Measurements from ENCODE around the gene DESI1.
"Not testable (repeated sequence)": the region's sequence is repeated elsewhere in the genome, so short reads cannot be mapped to it uniquely, and the experiment has no call there.

DESI1 gene

DNA sequence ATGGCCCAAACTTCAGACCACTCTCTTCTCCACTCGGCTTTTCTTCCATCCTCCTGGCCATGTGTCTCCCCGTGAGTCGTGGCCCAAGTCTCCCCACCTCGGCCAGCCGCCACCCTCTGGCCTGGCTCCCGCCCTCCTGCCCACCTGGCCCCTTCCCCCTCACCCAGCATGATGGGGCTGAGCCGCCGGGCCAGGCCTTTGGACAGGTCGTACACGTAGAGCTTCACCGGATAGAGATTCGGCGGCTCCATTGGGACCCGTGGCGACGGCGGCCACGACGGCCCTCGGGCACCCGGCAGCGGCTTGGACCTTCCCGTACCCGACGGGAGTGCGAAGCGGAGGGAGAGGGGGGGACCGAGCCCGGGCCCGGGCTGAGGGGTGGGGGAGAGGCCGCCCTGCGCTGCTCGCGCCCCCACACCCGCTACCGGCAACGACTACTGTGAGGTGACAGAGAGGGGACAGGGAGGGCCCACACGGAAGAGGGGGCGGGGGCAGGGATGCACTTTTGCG, at the start of gene DESI1:
TSS of gene DESI1 (minus strand) at position 455 of the 510 bp plus-strand sequence. CDS start at position 251, 204 bp downstream.
- Histone ChIP-seq H3K27me3 (ENCODE audit: control insufficient read depth, insufficient read depth, low read length) (no peaks in the 10 kb centered on the region), H3K36me3 (ENCODE audit: control insufficient read depth, insufficient read depth, low read length) (peaks cover 13% of the 10 kb centered on the region), H3K27ac (ENCODE audit: low read length) (no peak within 1 kb of the TSS), H3K4me3 (ENCODE audit: low read length) (peak within 1 kb of the TSS; percentile 93), H3K4me1 (ENCODE audit: control insufficient read depth, insufficient read depth, low read length) (peaks cover 2% of the 10 kb centered on the region; the same call in 1 of the 2 replicates), H3K9me3 (ENCODE audit: control insufficient read depth, insufficient read depth, low read length) (no peaks in the 10 kb centered on the region)
- no peak for DNase-seq (ENCODE audit: low read depth, low spot score)
- no CpG with 5 or more reads among the region's 40 CpGs for WGBS (ENCODE audit: insufficient coverage, insufficient read length)

DNA sequence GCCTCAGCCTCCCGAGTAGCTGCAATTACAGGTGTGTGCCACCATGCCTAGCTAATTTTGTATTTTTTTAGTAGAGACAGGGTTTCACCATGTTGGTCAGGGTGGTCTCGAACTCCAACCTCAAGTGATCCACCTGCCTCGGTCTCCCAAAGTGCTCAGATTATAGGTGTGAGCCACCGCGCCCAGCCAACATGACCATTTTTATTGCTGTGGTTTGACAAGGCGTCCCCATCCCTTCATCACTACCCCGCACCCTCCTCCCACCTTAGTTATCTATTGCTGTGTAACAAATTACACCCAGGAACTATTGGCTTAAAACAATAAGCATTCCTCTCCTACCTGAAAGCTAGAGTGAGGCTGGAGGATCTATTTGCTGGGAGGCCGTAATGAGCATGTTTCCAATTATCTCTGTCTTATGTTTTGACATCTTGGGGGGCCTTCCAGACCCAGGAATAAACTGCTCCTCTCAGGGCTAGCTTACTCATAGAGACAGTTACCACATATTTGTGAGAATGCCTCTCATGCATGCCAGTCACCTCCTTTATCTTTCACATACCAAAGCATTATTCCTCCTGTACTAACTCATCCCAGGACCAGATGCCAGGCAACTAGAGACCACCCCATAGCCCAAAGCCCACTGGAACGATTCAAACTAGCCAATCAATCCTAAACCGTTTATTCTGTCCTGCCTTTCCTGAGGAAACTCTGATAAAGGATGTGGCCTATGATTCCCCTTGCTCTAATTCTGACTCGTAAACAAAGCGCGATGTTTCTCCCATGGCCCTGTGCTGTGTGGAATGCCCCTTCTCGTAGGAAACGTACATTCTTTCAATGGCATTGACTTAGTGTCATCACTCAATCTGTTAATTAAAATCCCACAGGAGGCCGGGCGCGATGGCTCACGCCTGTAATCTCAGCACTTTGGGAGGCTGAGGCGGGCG, 48.4 kb upstream of the DESI1 start:
- peaks cover 5% of the 10 kb centered on the region; the same call in 1 of the 2 replicates for H3K36me3 ChIP-seq (ENCODE audit: control insufficient read depth, insufficient read depth, low read length)
- no peaks in the 10 kb centered on the region for H3K27me3 ChIP-seq (ENCODE audit: control insufficient read depth, insufficient read depth, low read length)
- no peak overlapping the region for H3K27ac ChIP-seq (ENCODE audit: low read length)
- no peaks in the 10 kb centered on the region for H3K4me1 ChIP-seq (ENCODE audit: control insufficient read depth, insufficient read depth, low read length)
- no peak for DNase-seq (ENCODE audit: low read depth, low spot score)
- H3K9me3 ChIP-seq (ENCODE audit: control insufficient read depth, insufficient read depth, low read length) = no peaks in the 10 kb centered on the region
- H3K4me3 ChIP-seq (ENCODE audit: low read length) = no peak overlapping the region
- WGBS (ENCODE audit: insufficient coverage, insufficient read length) = no CpG with 5 or more reads among the region's 21 CpGs

DNA sequence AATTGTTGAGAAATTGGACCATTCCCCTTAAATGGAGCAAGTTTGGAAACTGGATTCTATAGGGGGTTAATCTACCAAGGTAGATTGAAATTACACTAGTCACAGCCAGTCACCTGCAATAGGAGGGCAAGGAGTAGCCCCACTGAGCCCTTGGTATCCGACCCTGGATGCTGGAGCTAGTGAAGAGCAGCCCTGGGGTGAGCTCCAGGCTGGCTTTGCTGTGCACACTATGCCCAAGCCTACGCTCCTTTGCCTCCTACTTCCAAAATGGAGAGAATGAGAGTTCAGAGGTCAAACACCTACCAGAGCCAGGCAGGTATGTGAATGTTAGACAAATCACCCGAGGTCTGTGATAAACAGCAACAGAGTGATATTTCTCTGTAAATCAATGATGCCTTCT, 44.1 kb upstream of the DESI1 start:
- no peaks in the 10 kb centered on the region for H3K27me3 ChIP-seq (ENCODE audit: control insufficient read depth, insufficient read depth, low read length)
- H3K27ac ChIP-seq (ENCODE audit: low read length) = no peak overlapping the region
- H3K4me3 ChIP-seq (ENCODE audit: low read length) = no peak overlapping the region
- no peaks in the 10 kb centered on the region for H3K4me1 ChIP-seq (ENCODE audit: control insufficient read depth, insufficient read depth, low read length)
- no peak for DNase-seq (ENCODE audit: low read depth, low spot score)
- no CpG with 5 or more reads among the region's 3 CpGs for WGBS (ENCODE audit: insufficient coverage, insufficient read length)
- peaks cover 16% of the 10 kb centered on the region for H3K36me3 ChIP-seq (ENCODE audit: control insufficient read depth, insufficient read depth, low read length)
- no peaks in the 10 kb centered on the region for H3K9me3 ChIP-seq (ENCODE audit: control insufficient read depth, insufficient read depth, low read length)

DNA sequence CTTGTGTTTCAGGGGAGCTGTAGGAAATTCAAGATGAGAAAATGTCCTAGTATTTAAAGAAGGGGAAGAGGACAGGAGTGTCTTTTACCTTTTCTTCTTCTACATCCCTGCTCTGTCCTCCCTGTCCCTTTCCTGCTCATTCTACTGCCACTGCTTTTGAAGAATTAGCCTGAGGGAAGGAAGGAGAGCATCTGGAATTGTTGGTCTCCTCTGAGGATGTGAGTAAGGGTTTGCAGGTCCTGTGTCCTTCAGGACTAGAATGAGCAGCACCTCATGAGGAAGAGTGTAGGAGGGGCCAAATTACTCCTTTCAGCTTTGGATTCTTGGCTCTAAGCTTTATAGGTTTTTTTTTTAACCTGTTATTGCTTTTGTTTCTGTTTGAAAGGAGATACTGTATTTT, 43.6 kb upstream of the DESI1 start:
- DNase-seq (ENCODE audit: low read depth, low spot score) = no peak
- H3K27ac ChIP-seq (ENCODE audit: low read length) = no peak overlapping the region

DNA sequence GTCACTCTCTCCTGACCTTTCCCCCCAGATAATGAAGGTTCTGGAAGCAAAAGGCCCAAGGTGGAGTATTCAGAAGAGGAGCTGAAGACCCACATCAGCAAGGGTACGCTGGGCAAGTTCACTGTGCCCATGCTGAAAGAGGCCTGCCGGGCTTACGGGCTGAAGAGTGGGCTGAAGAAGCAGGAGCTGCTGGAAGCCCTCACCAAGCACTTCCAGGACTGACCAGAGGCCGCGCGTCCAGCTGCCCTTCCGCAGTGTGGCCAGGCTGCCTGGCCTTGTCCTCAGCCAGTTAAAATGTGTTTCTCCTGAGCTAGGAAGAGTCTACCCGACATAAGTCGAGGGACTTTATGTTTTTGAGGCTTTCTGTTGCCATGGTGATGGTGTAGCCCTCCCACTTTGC, 42.8 kb upstream of the DESI1 start:
- H3K36me3 ChIP-seq (ENCODE audit: control insufficient read depth, insufficient read depth, low read length) = peaks cover 23% of the 10 kb centered on the region
- not testable (repeated sequence) for DNase-seq (ENCODE audit: low read depth, low spot score); H3K27ac ChIP-seq (ENCODE audit: low read length); H3K4me3 ChIP-seq (ENCODE audit: low read length); H3K9me3 ChIP-seq (ENCODE audit: control insufficient read depth, insufficient read depth, low read length); H3K27me3 ChIP-seq (ENCODE audit: control insufficient read depth, insufficient read depth, low read length); H3K4me1 ChIP-seq (ENCODE audit: control insufficient read depth, insufficient read depth, low read length)
- WGBS (ENCODE audit: insufficient coverage, insufficient read length) = no CpG with 5 or more reads among the region's 9 CpGs

More for the DNA sequence above, 43.6 kb upstream of the DESI1 start:
- Histone ChIP-seq H3K9me3 (ENCODE audit: control insufficient read depth, insufficient read depth, low read length) (no peaks in the 10 kb centered on the region), H3K36me3 (ENCODE audit: control insufficient read depth, insufficient read depth, low read length) (peaks cover 20% of the 10 kb centered on the region), H3K4me1 (ENCODE audit: control insufficient read depth, insufficient read depth, low read length) (no peaks in the 10 kb centered on the region), H3K4me3 (ENCODE audit: low read length) (no peak overlapping the region), H3K27me3 (ENCODE audit: control insufficient read depth, insufficient read depth, low read length) (no peaks in the 10 kb centered on the region)

DNA sequence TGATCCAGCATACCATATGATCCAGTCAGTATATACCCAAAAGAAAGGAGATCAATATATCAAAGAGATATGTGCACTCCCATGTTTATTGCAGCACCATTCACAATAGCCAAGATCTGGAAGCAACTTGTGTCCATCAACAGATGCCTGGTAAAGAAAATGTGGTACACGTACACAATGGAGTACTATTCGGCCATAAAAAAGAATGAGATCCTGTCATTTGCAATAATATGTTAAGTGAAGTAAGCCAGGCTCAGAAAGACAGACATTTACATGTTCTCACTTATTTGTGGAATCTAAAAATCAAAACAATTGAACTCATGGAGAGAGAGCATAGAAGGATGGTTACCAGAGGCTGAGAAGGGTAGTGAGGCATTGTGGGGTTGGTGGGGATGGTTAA, 40.9 kb upstream of the DESI1 start:
- no peak overlapping the region for H3K4me3 ChIP-seq (ENCODE audit: low read length)
- no CpG with 5 or more reads among the region's 2 CpGs for WGBS (ENCODE audit: insufficient coverage, insufficient read length)
- DNase-seq (ENCODE audit: low read depth, low spot score) = no peak
- peaks cover 35% of the 10 kb centered on the region for H3K36me3 ChIP-seq (ENCODE audit: control insufficient read depth, insufficient read depth, low read length)
- H3K27ac ChIP-seq (ENCODE audit: low read length) = no peak overlapping the region
- no peaks in the 10 kb centered on the region for H3K27me3 ChIP-seq (ENCODE audit: control insufficient read depth, insufficient read depth, low read length)
- no peaks in the 10 kb centered on the region for H3K4me1 ChIP-seq (ENCODE audit: control insufficient read depth, insufficient read depth, low read length)
- H3K9me3 ChIP-seq (ENCODE audit: control insufficient read depth, insufficient read depth, low read length) = no peaks in the 10 kb centered on the region

DNA sequence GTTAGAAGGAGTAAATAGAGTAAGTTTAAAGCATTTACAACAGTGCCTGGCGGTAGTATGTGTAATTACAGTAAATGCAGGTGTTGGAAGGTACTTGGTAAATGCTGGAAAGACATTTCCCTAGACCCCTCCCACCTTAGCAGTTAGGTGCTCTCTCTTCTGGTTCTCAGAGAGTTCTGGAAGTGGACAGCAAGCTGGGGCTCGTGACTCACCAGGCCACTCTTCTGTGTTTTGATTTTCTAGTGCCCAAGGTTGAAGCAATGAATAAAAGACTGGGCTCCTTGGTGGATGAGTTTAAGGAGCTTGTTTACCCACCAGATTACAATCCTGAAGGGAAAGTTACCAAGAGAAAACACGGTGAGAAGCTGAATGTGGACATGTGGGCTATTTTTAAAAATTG, 40.2 kb upstream of the DESI1 start:
- Histone ChIP-seq H3K27me3 (ENCODE audit: control insufficient read depth, insufficient read depth, low read length) (no peaks in the 10 kb centered on the region), H3K9me3 (ENCODE audit: control insufficient read depth, insufficient read depth, low read length) (no peaks in the 10 kb centered on the region), H3K4me3 (ENCODE audit: low read length) (no peak overlapping the region), H3K4me1 (ENCODE audit: control insufficient read depth, insufficient read depth, low read length) (no peaks in the 10 kb centered on the region), H3K36me3 (ENCODE audit: control insufficient read depth, insufficient read depth, low read length) (peaks cover 38% of the 10 kb centered on the region), H3K27ac (ENCODE audit: low read length) (no peak overlapping the region)
- DNase-seq (ENCODE audit: low read depth, low spot score) = no peak
- WGBS (ENCODE audit: insufficient coverage, insufficient read length) = no CpG with 5 or more reads among the region's 3 CpGs

DNA sequence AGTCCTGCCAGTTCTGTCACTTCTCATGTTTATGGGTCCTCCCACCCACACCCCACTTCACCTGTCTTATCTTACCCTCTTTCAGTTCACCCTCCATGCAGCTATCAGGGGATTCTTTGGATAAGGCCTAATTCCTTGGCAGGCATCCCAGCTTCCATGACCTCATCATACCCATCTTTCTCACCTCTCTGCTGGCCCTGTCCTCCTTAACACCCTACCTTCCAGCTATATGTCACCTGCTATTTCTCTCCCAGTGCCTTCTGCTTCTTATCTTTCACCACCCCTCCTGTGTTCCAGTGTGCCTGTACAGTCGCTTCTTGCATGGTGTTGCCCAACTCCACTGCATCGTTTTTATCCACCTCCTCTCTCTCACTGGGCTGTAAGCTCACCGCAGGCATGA, 39.6 kb upstream of the DESI1 start:
- DNase-seq (ENCODE audit: low read depth, low spot score) = no peak
- no CpG with 5 or more reads among the region's 3 CpGs for WGBS (ENCODE audit: insufficient coverage, insufficient read length)
- no peaks in the 10 kb centered on the region for H3K9me3 ChIP-seq (ENCODE audit: control insufficient read depth, insufficient read depth, low read length)
- H3K36me3 ChIP-seq (ENCODE audit: control insufficient read depth, insufficient read depth, low read length) = peaks cover 41% of the 10 kb centered on the region
- no peaks in the 10 kb centered on the region for H3K27me3 ChIP-seq (ENCODE audit: control insufficient read depth, insufficient read depth, low read length)
- no peak overlapping the region for H3K4me3 ChIP-seq (ENCODE audit: low read length)
- no peaks in the 10 kb centered on the region for H3K4me1 ChIP-seq (ENCODE audit: control insufficient read depth, insufficient read depth, low read length)
- H3K27ac ChIP-seq (ENCODE audit: low read length) = no peak overlapping the region

DNA sequence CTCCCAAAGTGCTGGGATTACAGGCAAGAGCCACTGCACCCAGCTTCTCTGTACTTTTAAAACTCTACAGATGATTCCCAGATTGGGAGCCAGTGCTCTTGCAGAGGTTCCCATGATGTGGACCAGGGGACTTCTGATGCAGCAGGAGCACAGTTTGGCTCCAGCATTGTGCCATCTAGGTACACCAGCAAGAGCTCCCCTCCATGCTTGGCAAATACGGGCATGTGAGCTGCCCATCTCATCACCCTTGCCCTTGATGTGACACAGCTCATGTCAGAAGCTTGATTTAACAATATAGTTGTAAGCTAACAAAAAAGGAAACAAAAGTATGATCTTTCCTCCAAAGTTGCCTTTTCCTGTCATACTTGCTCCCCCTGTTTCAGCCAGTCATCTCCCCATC, 39.1 kb upstream of the DESI1 start:
- H3K4me1 ChIP-seq (ENCODE audit: control insufficient read depth, insufficient read depth, low read length) = no peaks in the 10 kb centered on the region
- peaks cover 41% of the 10 kb centered on the region for H3K36me3 ChIP-seq (ENCODE audit: control insufficient read depth, insufficient read depth, low read length)
- H3K9me3 ChIP-seq (ENCODE audit: control insufficient read depth, insufficient read depth, low read length) = no peaks in the 10 kb centered on the region
- DNase-seq (ENCODE audit: low read depth, low spot score) = no peak
- WGBS (ENCODE audit: insufficient coverage, insufficient read length) = no CpG with 5 or more reads among the region's 1 CpG
- no peak overlapping the region for H3K27ac ChIP-seq (ENCODE audit: low read length)
- H3K27me3 ChIP-seq (ENCODE audit: control insufficient read depth, insufficient read depth, low read length) = no peaks in the 10 kb centered on the region
- H3K4me3 ChIP-seq (ENCODE audit: low read length) = no peak overlapping the region

DNA sequence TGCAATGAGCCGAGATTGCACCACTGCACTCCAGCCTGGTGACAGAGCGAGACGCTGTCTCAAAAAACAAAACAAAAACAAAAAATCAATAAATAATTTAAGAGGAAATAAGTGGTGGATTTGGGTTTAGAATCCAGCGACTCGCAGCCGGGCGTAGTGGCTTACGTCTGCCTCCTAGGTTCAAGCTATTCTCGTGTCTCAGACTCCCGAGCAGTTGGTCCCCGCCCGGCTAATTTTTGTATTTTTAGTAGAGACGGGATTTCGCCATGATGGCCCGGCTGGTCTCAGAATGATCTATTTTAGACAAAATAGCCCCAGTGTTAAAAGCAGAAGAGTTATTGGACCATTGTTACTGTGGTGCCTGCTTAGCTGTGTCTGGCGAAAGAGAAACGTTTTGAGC, 38.0 kb upstream of the DESI1 start:
- no peaks in the 10 kb centered on the region for H3K9me3 ChIP-seq (ENCODE audit: control insufficient read depth, insufficient read depth, low read length)
- WGBS (ENCODE audit: insufficient coverage, insufficient read length) = no CpG with 5 or more reads among the region's 17 CpGs
- H3K36me3 ChIP-seq (ENCODE audit: control insufficient read depth, insufficient read depth, low read length) = peaks cover 50% of the 10 kb centered on the region
- H3K4me3 ChIP-seq (ENCODE audit: low read length) = no peak overlapping the region
- H3K27me3 ChIP-seq (ENCODE audit: control insufficient read depth, insufficient read depth, low read length) = no peaks in the 10 kb centered on the region
- DNase-seq (ENCODE audit: low read depth, low spot score) = no peak
- no peak overlapping the region for H3K27ac ChIP-seq (ENCODE audit: low read length)
- H3K4me1 ChIP-seq (ENCODE audit: control insufficient read depth, insufficient read depth, low read length) = no peaks in the 10 kb centered on the region

DNA sequence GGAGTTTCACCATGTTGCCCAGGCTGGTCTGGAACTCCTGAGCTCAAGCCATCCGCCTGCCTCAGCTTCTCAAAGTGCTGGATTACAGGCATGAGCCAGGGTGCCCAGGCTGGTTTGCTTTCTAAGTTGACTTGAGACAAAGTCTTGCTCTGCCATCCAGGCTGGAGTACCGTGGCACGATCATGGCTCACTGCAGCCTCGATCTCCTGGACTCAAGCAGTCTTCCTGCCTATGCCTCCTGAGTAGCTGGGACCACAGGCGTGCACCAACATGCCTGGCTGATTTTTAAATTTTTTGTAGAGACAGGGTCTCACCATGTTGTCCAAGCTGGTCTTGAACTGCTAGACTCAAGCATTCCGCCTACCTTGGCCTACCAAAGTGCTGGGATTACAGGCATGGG, 36.9 kb upstream of the DESI1 start:
- Histone ChIP-seq H3K36me3 (ENCODE audit: control insufficient read depth, insufficient read depth, low read length) (peaks cover 49% of the 10 kb centered on the region), H3K27ac (ENCODE audit: low read length) (no peak overlapping the region), H3K27me3 (ENCODE audit: control insufficient read depth, insufficient read depth, low read length) (no peaks in the 10 kb centered on the region), H3K4me1 (ENCODE audit: control insufficient read depth, insufficient read depth, low read length) (no peaks in the 10 kb centered on the region), H3K4me3 (ENCODE audit: low read length) (no peak overlapping the region), H3K9me3 (ENCODE audit: control insufficient read depth, insufficient read depth, low read length) (no peaks in the 10 kb centered on the region)
- no peak for DNase-seq (ENCODE audit: low read depth, low spot score)
- no CpG with 5 or more reads among the region's 6 CpGs for WGBS (ENCODE audit: insufficient coverage, insufficient read length)
